Adrenal gland (tissue), 5 donors: ENCODE results near the gene SLC31A2.

Source experiments
- POLR2A ChIP-seq, 2 donors: fragments of 450-650 bp; IDR thresholded peaks; one replicate each; pipeline ENCODE4 v1.6.1; 2017; ENCODE audit warnings: antibody characterized with exemption in 2 of 2, mild to moderate bottlenecking in 2 of 2, moderate library complexity in 1 of 2
- TF ChIP-seq, protein P1 (sequence below), 6 experiments: fragments of 450-650 bp in 4 of 6; fragments of 200-600 bp in 2 of 6; sonication (generic) in 1 of 6; IDR thresholded peaks; 1 replicate in 5 of 6; 2 replicates in 1 of 6; pipeline versions ENCODE4 v1.5.1 to v1.8.0; 2016 to 2021; ENCODE audit warnings: antibody characterized with exemption in 6 of 6, mild to moderate bottlenecking in 2 of 6, moderate library complexity in 1 of 6
- donor health status: DM: no; HTN: no; CAD: no.

DNA sequence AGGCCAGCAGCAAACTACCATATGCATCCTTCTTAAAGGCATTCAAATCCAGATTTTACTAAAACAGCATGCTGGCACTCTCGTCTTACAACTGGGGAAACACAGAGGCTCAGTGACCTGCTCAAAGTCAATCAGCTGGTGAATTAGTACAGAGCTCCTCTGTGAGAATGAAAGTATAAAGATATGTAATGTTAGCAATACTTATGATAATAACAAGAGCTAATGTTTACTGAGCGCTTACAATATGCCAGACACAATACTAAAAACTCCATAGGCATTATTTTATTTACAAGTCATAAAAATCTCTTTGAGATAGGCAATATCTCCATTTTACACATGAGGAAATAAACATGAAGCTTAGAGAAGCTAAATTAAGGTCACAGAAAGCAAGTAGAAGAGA, 41.6 kb downstream of the SLC31A2 start:
- no peak for TF ChIP-seq POLR2A (IDR thresholded peaks at IDR 0.05)
- TF ChIP-seq, protein P1, sequence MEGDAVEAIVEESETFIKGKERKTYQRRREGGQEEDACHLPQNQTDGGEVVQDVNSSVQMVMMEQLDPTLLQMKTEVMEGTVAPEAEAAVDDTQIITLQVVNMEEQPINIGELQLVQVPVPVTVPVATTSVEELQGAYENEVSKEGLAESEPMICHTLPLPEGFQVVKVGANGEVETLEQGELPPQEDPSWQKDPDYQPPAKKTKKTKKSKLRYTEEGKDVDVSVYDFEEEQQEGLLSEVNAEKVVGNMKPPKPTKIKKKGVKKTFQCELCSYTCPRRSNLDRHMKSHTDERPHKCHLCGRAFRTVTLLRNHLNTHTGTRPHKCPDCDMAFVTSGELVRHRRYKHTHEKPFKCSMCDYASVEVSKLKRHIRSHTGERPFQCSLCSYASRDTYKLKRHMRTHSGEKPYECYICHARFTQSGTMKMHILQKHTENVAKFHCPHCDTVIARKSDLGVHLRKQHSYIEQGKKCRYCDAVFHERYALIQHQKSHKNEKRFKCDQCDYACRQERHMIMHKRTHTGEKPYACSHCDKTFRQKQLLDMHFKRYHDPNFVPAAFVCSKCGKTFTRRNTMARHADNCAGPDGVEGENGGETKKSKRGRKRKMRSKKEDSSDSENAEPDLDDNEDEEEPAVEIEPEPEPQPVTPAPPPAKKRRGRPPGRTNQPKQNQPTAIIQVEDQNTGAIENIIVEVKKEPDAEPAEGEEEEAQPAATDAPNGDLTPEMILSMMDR (IDR thresholded peaks at IDR 0.05): no peak
